NCI-H510A (cell line): Measurements from ENCODE around the gene HADHA.
A peak's percentile ranks its signal among the peaks of the same experiment; 100 is the strongest.
"Not testable (repeated sequence)": the region's sequence is repeated elsewhere in the genome, so short reads cannot be mapped to it uniquely, and the experiment has no call there.

ENCODE experiments used
- DNase-seq: peaks from one replicate; lab custom pipeline; 2025; lab: John Stamatoyannopoulos, UW

HADHA gene

GRCh38 chr2:26173776-26174482 is 70.5 kb downstream of the HADHA start:
- DNase-seq: no peak

- DNase-seq: no peak
Observed at GRCh38 chr2:26172871-26173775, 71.3 kb downstream of the HADHA start, which contains the start of gene GAREM2. Gene GAREM2, plus strand, starts transcription at chr2:26173088. Its CDS starts 133 bp downstream, at chr2:26173221.

- DNase-seq: no peak
Observed at GRCh38 chr2:26172189-26172870, 72.1 kb downstream of the HADHA start.

- no peak for DNase-seq
Observed at GRCh38 chr2:26170795-26171194, 73.6 kb downstream of the HADHA start.

GRCh38 chr2:26169681-26170414 is 74.6 kb downstream of the HADHA start:
- DNase-seq: no peak

- DNase-seq: no peak
Observed at GRCh38 chr2:26169226-26169625, 75.2 kb downstream of the HADHA start.

- DNase-seq: no peak
Observed at GRCh38 chr2:26168785-26169184, 75.6 kb downstream of the HADHA start.

GRCh38 chr2:26166541-26166940 is 77.9 kb downstream of the HADHA start:
- not testable (repeated sequence) for DNase-seq

- no peak for DNase-seq
Observed at GRCh38 chr2:26165403-26165802, 79.0 kb downstream of the HADHA start.

- no peak for DNase-seq
Observed at GRCh38 chr2:26164641-26165211, 79.7 kb downstream of the HADHA start.

GRCh38 chr2:26164231-26164630 is 80.2 kb downstream of the HADHA start:
- DNase-seq: no peak

- DNase-seq: no peak
Observed at GRCh38 chr2:26162963-26163362, 81.5 kb downstream of the HADHA start.

- DNase-seq: no peak
Observed at GRCh38 chr2:26161926-26162325, 82.5 kb downstream of the HADHA start.

- no peak for DNase-seq
Observed at GRCh38 chr2:26157580-26157979, 86.9 kb downstream of the HADHA start.

GRCh38 chr2:26150243-26150642 is 94.2 kb downstream of the HADHA start:
- no peak for DNase-seq

- DNase-seq: no peak
Observed at GRCh38 chr2:26148501-26148900, 95.9 kb downstream of the HADHA start.

GRCh38 chr2:26144953-26145680 is 99.3 kb downstream of the HADHA start:
- peak; percentile 47 for DNase-seq

- DNase-seq: no peak
Observed at GRCh38 chr2:26144031-26144430, 100.4 kb downstream of the HADHA start.

GRCh38 chr2:26141145-26141769 is 103.2 kb downstream of the HADHA start:
- DNase-seq: no peak
